Mammary epithelial cell (primary cell): ENCODE measurements around the gene MPZL1.

Experiments used
- CTCF ChIP-seq, 2 donors: IDR thresholded peaks in 1 of 2; conservative IDR thresholded peaks in 1 of 2; 2 replicates each; pipeline ENCODE4 v1.5.1; 2011 to 2012; ENCODE audit warnings: inconsistent platforms in 2 of 2, low read length in 2 of 2, mild to moderate bottlenecking in 2 of 2, control low read depth in 1 of 2, low read depth in 1 of 2; ENCODE audit not compliant: insufficient read depth in 1 of 2; ENCODE audit errors: extremely low read depth in 1 of 2
- EZH2 ChIP-seq: IDR thresholded peaks from 2 replicates; pipeline ENCODE4 v1.6.1; 2012; ENCODE audit warnings: low read length, inconsistent platforms, borderline replicate concordance

DNA sequence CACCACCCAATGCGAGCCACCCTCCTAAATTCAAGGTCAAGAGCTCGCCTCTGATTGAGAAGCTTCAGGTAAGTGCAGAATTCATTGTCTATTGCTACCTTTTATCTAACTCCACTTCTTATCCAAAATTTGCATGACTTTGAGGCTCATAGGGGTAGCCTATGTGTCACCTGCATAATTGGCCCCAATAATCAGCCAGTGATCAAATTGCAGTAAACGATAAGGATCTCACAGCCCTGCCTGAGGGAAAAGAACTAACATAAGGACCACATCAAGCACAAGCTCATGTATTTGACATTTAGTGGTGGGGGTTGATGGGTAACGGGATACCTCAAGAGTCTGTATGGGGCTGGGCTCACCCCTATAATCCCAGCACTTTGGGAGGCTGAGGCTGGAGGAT is 31.7 kb upstream of the MPZL1 start:
- TF ChIP-seq CTCF (conservative IDR thresholded peaks at IDR 0.05 in 1 of 2, IDR thresholded peaks at IDR 0.05 in 1 of 2; ENCODE audit: extremely low read depth in 1 of 2, insufficient read depth in 1 of 2, low read depth in 1 of 2, low read length in 2 of 2) (no peak), EZH2 (no peak)
